Mesodermal cell (in vitro differentiated cells): ENCODE results near the gene PWWP2B.

Source experiments
- H3K27ac ChIP-seq: 2 replicates; pipeline ENCODE4 v1.7.0; 2013; ENCODE audit warnings: mild to moderate bottlenecking, low read depth, low read length, moderate library complexity; ENCODE audit not compliant: severe bottlenecking
- H3K36me3 ChIP-seq: 2 replicates; pipeline ENCODE4 v1.7.1; 2013; ENCODE audit warnings: mild to moderate bottlenecking, low read length, moderate library complexity; ENCODE audit not compliant: control insufficient read depth, insufficient read depth
- H3K4me1 ChIP-seq: one replicate; pipeline ENCODE4 v1.7.1; 2013; ENCODE audit warnings: mild to moderate bottlenecking, low read length; ENCODE audit not compliant: insufficient read depth, control insufficient read depth, poor library complexity, severe bottlenecking
- H3K4me3 ChIP-seq: 2 replicates; pipeline ENCODE4 v1.7.0; 2013; ENCODE audit warnings: low read length, control low read depth, mild to moderate bottlenecking; ENCODE audit not compliant: insufficient read depth, poor library complexity, severe bottlenecking; ENCODE audit errors: extremely low read depth
- H3K9me3 ChIP-seq: 2 replicates; pipeline ENCODE4 v1.7.1; 2013; ENCODE audit warnings: mild to moderate bottlenecking, low read length, moderate library complexity; ENCODE audit not compliant: control insufficient read depth
- WGBS, 2 experiments: methylation state at CpG; one replicate each; pipeline ENCODE4 v1.1.5; 2013; ENCODE audit warnings: missing lambda C conversion rate in 2 of 2; ENCODE audit not compliant: insufficient coverage in 2 of 2; 5-methylcytosine and 5-hydroxymethylcytosine counted together

Gene PWWP2B

GRCh38 chr10:132459301-132460003 is 62.5 kb downstream of the PWWP2B start:
- H3K9me3 ChIP-seq: no peaks in the 10 kb centered on the region
- no peaks in the 10 kb centered on the region for H3K36me3 ChIP-seq
- no peak overlapping the region for H3K27ac ChIP-seq
- no peaks in the 10 kb centered on the region for H3K4me1 ChIP-seq
- WGBS, 2 experiments: 85 to 95% methylated on average over 15 to 17 of the region's 23 CpGs
- H3K4me3 ChIP-seq: no peak overlapping the region

GRCh38 chr10:132460071-132460470 is 63.1 kb downstream of the PWWP2B start:
- H3K4me3 ChIP-seq: no peak overlapping the region
- H3K9me3 ChIP-seq: no peaks in the 10 kb centered on the region
- H3K36me3 ChIP-seq: no peaks in the 10 kb centered on the region
- H3K27ac ChIP-seq: no peak overlapping the region
- WGBS, 2 experiments: 77 to 88% methylated on average over 15 of the region's 15 CpGs
- no peaks in the 10 kb centered on the region for H3K4me1 ChIP-seq

- 86 to 100% methylated on average over 1 to 5 of the region's 5 CpGs for WGBS, 2 experiments
- Histone ChIP-seq H3K27ac (no peak overlapping the region), H3K4me3 (no peak overlapping the region), H3K36me3 (no peaks in the 10 kb centered on the region), H3K4me1 (no peaks in the 10 kb centered on the region), H3K9me3 (no peaks in the 10 kb centered on the region)
These were observed 63.7 kb downstream of the PWWP2B start for GRCh38 chr10:132460691-132461090.

DNA sequence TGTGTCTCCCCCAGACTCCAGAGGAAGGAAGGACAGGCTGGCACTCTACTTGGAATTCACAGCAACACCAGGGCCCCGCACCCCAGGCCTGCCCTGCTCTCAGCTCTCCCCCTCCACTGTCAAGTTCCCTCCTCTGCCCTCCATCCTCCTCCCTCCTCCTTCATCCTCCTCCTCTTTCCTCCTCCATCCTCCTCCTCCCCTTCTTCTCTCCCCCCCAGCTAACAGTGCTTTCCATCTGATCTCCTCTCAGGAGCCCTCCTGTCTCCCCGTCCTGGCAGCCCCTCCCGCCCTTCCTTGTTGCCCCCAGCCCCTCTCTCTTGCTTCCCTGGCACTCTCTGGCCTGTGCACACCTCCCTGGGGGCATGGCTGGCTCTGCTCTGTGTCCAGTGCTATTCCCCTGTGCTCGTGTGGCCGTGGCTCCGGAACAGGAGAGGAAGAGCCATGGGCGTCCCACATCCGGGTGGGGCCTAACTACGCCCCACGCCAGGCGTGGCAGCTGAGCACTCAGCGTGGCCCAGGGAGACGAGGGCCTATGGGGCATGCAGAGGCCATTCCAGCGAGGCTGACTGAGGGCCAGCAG is 64.2 kb downstream of the PWWP2B start:
- Histone ChIP-seq H3K9me3 (no peaks in the 10 kb centered on the region), H3K4me3 (no peak overlapping the region), H3K27ac (no peak overlapping the region), H3K36me3 (no peaks in the 10 kb centered on the region), H3K4me1 (no peaks in the 10 kb centered on the region)
- WGBS, 2 experiments: 86 to 89% methylated on average over 14 of the region's 14 CpGs

GRCh38 chr10:132461683-132462231 is 64.8 kb downstream of the PWWP2B start:
- WGBS, 2 experiments: 83 to 86% methylated on average over 15 to 16 of the region's 19 CpGs
- Histone ChIP-seq H3K36me3 (no peaks in the 10 kb centered on the region), H3K27ac (no peak overlapping the region), H3K9me3 (no peaks in the 10 kb centered on the region), H3K4me1 (no peaks in the 10 kb centered on the region), H3K4me3 (no peak overlapping the region)

DNA sequence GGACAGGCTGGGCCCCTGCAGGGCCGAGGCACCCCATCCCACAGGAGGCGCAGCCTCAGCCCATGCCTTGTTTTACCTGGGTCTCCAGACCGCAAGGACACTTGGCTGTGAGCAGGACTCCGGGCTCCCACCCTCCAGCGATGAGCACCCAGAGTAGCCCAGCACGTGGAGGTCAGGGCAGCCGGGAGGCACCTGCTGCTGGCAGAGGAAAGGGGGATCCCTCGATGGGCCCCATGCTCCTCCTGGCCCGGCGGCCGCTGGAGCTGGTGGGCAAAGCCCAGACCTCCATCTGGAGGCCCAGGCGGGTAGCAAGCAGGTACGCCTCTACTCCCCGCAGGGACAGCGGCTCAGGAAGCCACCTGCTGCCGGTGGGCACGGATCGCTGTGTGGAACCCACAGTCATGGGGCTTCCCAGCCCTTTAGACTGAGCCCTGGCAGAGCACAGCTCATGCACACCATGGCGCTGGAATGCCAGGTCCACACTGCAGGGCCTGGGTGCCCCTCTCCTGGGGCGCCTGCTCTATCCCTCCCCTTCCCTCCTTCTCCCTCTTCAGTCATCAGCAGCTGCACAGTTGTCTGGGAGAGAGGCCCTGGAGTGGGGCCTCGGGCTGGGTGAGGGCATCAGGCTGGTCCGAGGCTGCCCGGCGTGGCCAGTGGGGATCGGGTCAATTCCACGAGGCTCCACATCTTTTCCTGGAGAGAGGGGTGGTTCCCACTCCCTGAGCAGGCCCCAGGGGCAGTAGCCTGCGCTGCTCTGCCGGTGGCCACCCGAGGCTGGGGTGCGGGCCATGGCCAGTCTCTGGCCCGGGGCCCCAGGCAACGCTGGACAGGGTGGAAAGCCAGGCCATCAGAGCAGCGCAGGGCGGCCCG is 65.7 kb downstream of the PWWP2B start:
- Histone ChIP-seq H3K27ac (no peak overlapping the region), H3K4me3 (no peak overlapping the region), H3K4me1 (no peaks in the 10 kb centered on the region), H3K36me3 (no peaks in the 10 kb centered on the region), H3K9me3 (no peaks in the 10 kb centered on the region)
- WGBS, 2 experiments: 92 to 93% methylated on average over 24 to 33 of the region's 35 CpGs

DNA sequence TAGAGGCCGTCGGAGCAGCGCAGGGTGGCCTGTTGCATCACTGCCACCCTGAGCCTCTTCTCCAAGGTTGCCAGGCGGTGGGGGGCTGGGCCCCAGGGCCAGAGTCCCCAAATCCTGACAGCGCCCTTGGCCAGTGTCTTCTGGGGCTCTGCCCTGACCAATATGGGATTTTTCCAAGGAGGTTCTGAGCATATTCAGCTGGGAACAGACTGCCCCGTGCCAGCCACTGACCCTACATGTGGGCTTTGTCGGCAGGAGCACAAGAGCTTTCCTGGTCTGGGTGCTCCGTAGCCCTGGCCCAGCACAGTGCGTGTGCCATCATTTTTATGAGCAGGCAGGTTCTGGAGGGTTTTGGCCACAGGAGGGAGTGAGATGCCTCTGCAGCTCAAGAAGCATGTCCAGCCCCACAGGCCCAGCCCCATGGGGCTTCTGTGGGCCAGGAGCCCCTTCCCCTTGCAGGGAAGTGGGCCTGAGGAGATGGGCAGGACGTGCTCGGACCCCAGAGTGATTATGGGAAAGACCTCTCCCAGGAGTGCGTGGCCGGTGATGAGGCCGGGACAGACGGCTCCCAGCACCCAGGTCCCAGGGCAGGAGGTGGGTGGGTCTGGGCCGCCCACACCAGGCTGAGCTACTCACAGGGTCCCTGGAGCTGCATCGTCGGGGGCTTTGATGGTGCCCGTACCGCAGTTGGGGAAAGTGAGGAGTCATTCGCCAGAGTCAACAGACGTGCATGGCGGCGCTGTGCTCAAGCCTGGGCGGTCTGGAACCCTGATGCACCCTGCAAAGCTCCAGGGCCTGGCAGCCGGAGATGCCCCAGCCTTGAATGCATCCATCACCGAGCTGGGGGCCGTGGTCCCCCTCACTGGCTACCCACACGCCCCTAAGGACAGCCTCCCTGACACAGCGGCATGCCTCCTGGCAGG is 66.6 kb downstream of the PWWP2B start:
- WGBS, 2 experiments: 94 to 96% methylated on average over 29 to 30 of the region's 30 CpGs
- no peaks in the 10 kb centered on the region for H3K36me3 ChIP-seq
- no peaks in the 10 kb centered on the region for H3K9me3 ChIP-seq
- no peak overlapping the region for H3K27ac ChIP-seq
- no peaks in the 10 kb centered on the region for H3K4me1 ChIP-seq
- no peak overlapping the region for H3K4me3 ChIP-seq

DNA sequence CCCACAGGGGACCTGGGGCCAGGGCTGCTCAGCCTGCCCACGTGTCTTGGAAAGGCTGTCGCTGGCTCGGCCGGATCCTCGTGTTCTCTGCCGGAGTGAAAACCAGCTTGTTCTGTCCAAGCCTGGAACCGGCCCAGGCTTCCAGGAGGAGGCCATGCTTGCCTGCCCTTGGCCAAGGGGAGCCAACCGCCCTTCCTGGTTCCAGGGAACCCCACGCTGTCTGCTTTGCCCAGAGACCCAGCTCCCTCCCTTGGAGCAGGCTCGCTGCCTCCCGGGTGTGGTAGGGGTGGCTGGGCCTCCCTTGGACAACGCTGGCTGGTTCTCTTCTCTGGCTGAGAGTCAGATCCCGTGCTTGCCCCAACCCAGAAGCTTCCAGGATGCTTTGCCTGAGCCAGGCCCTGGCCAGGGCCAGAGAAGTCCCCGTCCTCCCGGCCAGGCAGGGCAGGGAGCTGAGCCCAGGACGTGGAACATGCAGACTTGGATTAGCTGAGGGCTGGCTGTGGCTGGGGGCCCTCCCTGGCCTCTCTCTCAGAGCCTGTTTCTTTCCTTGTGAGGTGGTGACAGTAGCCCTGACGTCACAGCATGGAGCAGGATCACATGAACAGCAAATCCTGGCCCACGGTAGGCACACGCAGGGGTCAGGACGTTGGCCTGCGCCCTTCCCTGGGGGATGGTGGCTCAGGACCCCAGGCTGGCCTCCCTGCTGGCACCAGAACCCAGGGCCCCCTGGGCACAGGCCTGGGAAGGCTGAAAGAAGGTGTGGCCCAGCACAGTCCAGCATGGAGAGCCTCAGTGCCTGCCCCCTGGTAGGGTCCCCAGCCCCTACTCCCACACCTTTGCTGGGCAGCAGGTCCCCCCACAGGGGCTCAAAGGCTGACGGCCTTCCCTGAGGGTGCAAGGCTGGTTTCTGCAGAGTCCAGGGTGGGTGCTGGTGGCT is 67.5 kb downstream of the PWWP2B start:
- Histone ChIP-seq H3K36me3 (no peaks in the 10 kb centered on the region), H3K4me1 (no peaks in the 10 kb centered on the region), H3K4me3 (no peak overlapping the region), H3K27ac (no peak overlapping the region), H3K9me3 (no peaks in the 10 kb centered on the region)
- WGBS, 2 experiments: 88 to 89% methylated on average over 21 of the region's 22 CpGs

DNA sequence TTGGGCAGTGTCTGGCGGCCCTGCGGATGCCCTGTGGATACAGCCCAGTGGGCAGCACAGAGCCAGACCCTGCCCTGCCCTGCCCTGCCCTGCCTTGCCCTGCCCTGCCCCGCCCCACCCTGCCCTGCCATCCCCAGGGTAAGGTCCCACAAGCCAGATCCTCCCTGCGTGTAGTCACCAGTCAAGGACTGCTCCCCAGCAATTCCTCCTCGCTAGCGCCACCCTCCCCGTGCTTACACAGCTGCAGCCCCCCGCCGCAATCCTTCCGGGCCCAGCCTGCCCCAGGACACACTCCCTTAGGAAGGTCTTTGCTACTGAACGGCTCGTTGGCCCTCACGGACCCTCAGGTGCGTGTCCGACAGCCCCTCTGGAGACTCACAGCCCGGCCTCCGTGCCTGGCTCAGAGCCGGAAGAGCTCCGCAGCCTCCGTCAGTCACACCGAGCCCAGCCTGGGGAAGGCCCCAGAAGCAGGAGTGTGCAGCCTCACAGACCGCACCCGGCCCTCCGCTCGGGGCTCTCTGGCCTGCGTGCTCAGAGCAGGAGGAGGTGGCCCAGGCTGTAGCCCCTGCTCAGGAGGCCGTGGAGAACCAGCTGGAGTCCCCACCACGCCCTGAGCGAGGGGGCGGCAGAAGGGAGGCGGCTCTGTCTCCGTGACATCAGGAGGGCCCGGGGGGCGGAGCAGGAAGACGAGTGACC is 68.3 kb downstream of the PWWP2B start:
- no peaks in the 10 kb centered on the region for H3K9me3 ChIP-seq
- WGBS, 2 experiments: 90 to 93% methylated on average over 34 to 35 of the region's 35 CpGs
- no peaks in the 10 kb centered on the region for H3K36me3 ChIP-seq
- H3K27ac ChIP-seq: no peak overlapping the region
- no peak overlapping the region for H3K4me3 ChIP-seq
- H3K4me1 ChIP-seq: no peaks in the 10 kb centered on the region
